IPS-NIHi7 (cell line): ENCODE results near the gene ARL2.
"Not testable (repeated sequence)": the region's sequence is repeated elsewhere in the genome, so short reads cannot be mapped to it uniquely, and the experiment has no call there.

Experiments
- DNase-seq: peaks from one replicate; pipeline ENCODE4 v3.0.0; 2012; ENCODE audit warnings: mixed read lengths; ENCODE audit errors: extremely low spot score

The ARL2 gene

GRCh38 chr11:65013888-65014725 is at the start of gene ARL2:
ARL2 (plus strand) TSS chr11:65014160; CDS start chr11:65014208, 48 bp downstream.
- peak; percentile 96 for DNase-seq

DNA sequence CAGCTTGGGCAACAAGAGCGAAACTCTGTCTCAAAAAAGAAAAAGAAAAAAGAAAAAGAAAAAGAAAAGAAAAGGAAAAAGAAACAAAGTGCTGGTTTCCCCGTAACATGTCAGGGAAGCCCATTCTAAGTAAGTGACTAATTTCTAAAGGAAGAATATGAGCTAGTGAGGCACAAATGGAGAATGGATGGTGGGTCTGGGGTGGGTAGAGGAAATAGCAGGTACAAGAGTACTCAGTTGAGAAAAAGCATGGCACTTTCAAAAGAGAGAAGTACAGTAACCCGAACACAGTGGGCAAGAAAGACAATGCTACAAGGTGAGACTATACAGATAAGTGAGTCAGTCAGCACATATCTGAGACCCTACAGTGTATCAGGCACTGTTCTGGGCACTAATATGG is 46.6 kb upstream of the ARL2 start:
- no peak for DNase-seq

DNA sequence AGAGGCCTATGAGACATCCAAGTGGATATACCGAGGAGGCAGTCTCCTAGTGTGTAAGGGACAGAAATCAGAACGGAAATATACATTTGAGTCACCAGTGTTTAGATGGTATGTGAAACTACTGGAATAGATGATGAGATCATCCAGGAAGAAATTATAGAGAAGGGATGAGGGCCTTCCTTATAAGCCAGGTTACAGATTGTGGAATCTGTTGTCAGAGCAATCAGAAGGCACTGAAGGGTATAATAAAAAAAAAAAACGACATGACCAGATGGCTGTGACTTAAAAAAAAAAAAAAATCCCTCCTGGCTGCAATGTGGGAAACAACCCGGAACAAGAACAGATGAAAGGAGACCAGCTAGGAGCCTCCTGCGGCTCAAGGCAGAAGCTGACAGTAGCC is 44.8 kb upstream of the ARL2 start:
- no peak for DNase-seq

- no peak for DNase-seq
These were observed 43.2 kb upstream of the ARL2 start for GRCh38 chr11:64970731-64971151.

- peak; percentile 86 for DNase-seq
These were observed 42.3 kb upstream of the ARL2 start, which contains the start of gene MAJIN for GRCh38 chr11:64971421-64972233. MAJIN (minus strand) TSS chr11:64972108; CDS start chr11:64959405, 12,703 bp downstream.

- no peak for DNase-seq
These were observed 39.8 kb upstream of the ARL2 start for GRCh38 chr11:64974124-64974523.

DNA sequence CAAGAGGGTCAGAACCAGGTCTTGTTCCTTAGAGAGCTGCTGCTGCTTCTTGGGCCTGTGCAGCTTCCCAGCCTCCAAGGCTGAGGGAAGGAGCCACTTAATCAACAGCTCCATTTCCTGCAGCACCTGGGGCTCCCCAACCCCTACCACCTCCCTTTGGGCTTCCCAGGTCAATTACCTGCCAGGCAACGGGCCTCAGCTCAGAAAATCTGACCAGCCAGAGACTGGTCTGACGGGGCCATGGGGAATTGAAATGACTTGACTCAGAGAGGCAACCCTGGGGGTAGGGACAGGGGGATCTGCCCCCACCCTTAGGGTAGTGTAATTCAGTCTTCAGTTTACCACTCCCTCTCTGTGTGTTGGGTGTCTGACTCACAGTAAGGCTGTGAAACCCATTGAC is 37.3 kb upstream of the ARL2 start:
- DNase-seq: no peak

DNA sequence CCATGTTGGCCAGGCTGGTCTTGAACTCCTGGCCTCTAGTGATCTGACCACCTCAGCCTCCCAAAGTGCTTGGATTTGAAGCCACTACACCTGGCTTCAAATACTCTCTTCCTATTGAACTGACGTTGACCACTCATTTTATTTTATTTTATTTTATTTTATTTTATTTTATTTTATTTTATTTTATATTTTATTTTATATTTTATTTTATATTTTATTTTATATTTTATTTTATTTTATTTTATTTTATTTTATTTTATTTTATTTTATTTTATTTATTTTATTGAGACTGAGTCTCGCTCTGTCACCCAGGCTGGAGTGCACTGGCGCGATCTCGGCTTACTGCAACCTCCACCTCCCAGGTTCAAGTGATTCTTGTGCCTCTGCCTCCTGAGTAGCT is 30.6 kb upstream of the ARL2 start:
- not testable (repeated sequence) for DNase-seq

- no peak for DNase-seq
These were observed 25.7 kb upstream of the ARL2 start for GRCh38 chr11:64987998-64988854.

DNA sequence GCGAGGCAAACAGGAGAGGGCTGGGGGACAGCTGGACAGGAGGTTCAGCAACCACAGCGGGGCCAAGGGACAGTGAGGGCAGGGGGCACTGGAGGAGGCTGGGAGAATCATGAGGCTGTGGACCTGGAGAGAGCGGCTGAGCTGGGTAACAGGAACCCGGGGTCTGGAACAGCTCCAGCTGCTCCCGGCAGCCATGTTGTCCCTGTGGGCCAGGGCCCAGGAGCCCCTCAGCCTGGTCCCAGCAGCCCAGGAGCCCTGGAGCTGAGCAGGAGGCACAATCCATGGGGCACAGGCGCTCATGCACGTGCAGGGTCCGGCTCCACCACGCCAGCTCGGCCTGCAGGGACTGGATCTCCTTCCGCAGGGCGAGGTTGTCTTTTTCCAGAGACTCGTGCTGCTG is 24.5 kb upstream of the ARL2 start:
- no peak for DNase-seq

DNA sequence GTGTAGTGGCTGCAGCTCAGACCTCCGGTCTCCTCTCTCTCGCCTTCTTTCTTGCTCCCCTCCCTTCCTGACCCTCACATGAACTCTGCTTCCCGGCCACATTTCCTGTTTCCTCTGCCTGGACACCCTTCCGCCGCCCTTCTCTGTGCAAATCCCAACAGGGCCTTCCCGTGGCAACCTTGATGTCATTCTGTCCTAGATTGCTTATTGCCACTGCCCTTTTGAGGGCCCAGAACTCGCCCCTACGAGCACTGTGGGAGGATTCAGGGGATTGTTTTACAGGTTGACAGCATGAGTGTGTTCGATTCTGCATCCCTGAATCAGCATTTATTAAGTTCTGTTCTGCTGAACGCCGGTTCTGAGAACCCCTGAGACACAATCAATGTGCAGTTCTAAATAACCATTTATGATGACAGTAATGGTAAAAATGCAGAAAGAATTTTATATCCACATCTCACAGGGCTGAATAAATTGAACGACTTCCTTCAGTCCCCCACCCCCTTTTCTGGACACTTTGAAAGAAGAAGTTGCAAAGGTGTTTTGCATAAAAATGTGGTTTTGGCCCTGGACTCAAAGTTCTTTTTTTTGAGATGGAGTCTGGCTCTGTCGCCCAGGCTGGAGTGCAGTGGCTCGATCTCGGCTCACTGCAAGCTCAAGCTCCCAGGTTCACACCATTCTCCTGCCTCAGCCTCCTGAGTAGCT is 23.6 kb upstream of the ARL2 start:
- DNase-seq: no peak

DNA sequence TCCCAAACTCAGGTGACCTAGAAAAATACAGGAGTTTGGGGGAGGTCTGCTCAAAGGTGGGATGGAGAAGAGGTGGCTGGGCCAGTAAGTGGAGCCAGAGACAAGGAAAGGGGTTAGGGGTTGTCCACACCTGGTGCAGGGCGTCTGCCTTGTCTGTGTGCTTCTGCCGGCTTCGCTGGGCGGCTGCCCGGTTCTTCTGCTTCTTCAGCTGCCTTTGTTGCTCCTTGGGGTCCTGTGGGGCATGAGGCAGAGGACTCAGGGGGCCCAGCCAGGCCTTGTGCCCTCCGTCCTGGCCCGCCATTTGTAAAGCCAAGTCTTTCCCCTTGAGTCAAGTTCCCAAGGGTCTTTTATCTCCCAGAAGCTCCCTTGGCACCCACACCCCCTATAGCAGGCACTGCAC is 19.6 kb upstream of the ARL2 start:
- peak; percentile 5 for DNase-seq

GRCh38 chr11:64996327-64996709 is 17.6 kb upstream of the ARL2 start:
- DNase-seq: no peak

DNA sequence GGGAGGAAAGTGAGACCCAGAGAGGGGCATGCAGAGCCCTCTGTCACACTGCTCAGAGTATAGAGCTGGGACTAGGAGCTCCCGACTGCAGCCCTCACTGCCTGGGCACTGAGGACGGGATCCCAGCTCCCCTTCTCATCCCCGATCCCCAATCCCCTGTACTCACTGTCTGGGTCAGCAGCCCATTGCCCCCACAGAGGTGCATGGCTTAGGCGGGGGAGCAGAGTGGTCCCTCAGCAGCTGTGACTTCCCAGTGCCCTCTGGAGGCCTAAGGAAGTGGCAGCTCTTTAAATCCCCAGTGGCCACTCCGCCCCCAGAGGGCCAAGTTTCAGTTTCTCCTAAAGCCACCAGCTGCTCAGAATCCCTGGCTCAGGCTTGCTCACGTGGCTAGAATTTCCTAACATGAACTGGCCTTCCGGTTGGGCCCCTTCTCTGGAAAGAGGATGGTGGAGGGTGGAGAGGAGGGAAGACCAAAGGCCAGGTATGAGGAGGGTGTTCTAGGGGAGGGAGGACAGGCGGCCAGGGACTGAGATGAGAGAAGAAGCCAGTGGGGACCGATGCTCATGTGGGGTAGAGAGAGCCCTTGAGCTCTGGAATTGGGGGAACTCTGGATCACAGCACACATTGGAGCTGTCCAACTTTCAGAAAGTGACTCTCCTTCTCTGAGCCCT is 17.1 kb upstream of the ARL2 start, which contains the start of gene BATF2:
TSS of gene BATF2 (minus strand) at position 262 of the 671 bp plus-strand sequence. CDS start at position 205, 57 bp downstream.
- peak; percentile 97 for DNase-seq

GRCh38 chr11:64998141-64998540 is 15.8 kb upstream of the ARL2 start:
- no peak for DNase-seq

DNA sequence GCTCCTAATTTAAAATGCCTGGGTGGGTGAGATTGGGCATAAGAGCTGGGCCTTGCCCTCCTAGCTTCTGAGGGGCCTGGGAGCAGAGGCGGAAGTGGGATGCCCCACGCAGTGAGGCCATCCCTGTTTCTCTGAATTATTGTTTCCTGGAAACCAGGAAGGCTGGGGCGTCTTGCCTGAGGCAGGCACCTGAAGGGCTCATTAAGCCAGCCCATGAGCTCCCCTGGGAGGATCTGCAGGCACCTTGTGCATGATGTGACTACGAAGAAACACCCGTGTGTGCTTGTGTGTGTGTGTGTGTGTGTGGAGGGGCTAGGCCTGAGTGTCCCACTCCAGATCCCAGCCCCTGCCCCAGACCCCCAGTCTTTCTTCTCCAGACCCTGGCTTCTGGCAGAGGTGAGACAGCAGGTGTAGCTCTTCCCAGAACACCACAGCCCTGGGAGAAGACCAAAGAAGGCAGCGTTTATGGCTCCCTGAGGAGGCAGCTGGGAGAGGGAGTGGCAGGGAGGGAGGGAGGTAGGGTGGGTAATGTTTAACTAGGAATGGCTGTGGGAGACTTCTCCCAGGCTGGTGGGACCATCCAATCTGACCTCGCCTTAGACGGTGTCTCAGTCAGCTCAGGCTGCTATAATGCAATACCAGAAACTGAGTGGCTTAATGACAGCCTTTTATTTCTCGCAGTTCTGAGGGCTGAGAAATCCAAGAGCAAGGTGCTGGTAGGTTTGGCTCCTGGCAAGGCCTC is 15.1 kb upstream of the ARL2 start:
- DNase-seq: no peak

DNA sequence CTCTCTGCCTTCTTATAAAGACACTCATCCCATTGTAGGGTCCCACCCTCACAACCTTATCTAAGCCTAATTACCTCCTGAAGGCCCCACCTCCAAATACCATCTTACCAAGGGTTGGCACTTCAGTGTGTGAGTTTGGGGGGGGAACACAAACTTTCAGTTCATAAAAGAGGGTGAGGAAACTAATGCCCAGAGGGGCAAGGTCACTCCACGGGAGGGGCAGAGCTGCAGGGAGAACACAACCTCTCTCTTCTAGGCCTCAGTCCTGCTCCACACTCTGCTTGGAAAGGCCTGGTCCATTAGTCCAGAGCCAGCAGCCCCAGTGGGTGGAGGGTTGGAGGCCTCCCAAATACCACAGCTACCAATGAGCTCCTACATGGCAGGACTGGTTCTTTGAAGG is 14.5 kb upstream of the ARL2 start:
- DNase-seq: no peak

- DNase-seq: no peak
These were observed 11.3 kb upstream of the ARL2 start for GRCh38 chr11:65002706-65003105.

- peak; percentile 68 for DNase-seq
These were observed 10.7 kb upstream of the ARL2 start for GRCh38 chr11:65003282-65003681.

DNA sequence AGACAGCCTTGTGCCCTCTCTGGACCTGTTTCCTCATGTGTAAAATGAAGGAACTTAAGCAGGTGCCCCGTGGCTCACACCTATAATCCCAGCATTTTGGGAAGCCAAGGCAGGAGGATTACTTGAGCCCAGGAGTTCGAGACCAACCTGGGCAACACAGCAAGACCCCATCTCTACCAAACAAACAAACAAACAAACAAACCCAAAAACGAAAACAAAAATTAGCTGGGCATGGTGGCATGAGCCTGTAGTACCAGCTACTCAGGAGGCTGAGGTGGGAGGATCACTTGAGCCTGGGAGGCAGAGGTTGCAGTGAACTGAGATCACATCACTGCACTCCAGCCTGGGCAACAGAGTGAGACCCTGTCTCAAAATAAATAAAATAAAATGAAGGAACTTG is 10.0 kb upstream of the ARL2 start:
- not testable (repeated sequence) for DNase-seq
